Left cardiac atrium (tissue), 4 donors: ENCODE data around the gene MSL1. TPM values are rescaled to one million over a fixed set of nuclear protein-coding genes. Genes with fewer than 3 reads are reported as not detected.
A peak's percentile ranks its signal among the peaks of the same experiment; 100 is the strongest.

Experiments
- ATAC-seq, 2 donors: fragments of 200-7000 bp; cut with Tn5 transposase; one replicate each; pipeline ENCODE4 v1.9.1; 2020; ENCODE audit warnings: mild to moderate bottlenecking in 2 of 2, moderate library complexity in 2 of 2
- DNase-seq: peaks from one replicate; pipeline ENCODE4 v3.0.0-alpha.2; 2020
- intact Hi-C, 2 donors: fragments of 100-400 bp; cut with DNase I; formaldehyde crosslinking; loops; one replicate each; pipeline versions ENCODE4 v1.14.1 to v1.15.1; 2022 to 2023
- total RNA-seq, 2 donors: library from RNA; stranded (reverse); fragmentation: NEBNext Ultra II Directional; extraction: Animal tissue kit (Norgen Biotek cat#: 25700); gene quantifications; one replicate each; pipeline ENCODE4 v1.2.1, GENCODE V29; 2021
- donor health status: DM: no; HTN: yes; CAD: no.
- donor health status: DM: no; HTN: yes; CAD: no; lungs with severe emphysema.
- donor health status: DM: yes; HTN: yes; CAD: no.
- donor health status: Dilated cardiomyopathy.

The MSL1 gene
- total RNA-seq, 2 donors from 2014 or later, result 54.0 to 57.8 TPM

- intact Hi-C loops, result no loop called here
- ATAC-seq (no peak), DNase-seq (no peak)
Measured at GRCh38 chr17:40089077-40089895, 32.5 kb upstream of the MSL1 start.

GRCh38 chr17:40090237-40091119 is 31.3 kb upstream of the MSL1 start:
- no peak for DNase-seq
- intact Hi-C loops, result no loop called here
- peak; percentile 1 to 3 for ATAC-seq

GRCh38 chr17:40091691-40092397 is 29.9 kb upstream of the MSL1 start:
- ATAC-seq (peak; percentile 8 to 9), DNase-seq (no peak)
- intact Hi-C loops, result no loop called here

- ATAC-seq (no peak), DNase-seq (no peak)
- intact Hi-C loops, result no loop called here
Measured at GRCh38 chr17:40092581-40092980, 29.2 kb upstream of the MSL1 start.

GRCh38 chr17:40093005-40093579 is 28.7 kb upstream of the MSL1 start:
- DNase-seq, result no peak
- ATAC-seq, result no peak
- intact Hi-C loops, result no loop called here

GRCh38 chr17:40093580-40094201 is 28.1 kb upstream of the MSL1 start:
- intact Hi-C loops, result no loop called here
- DNase-seq (peak; percentile 61), ATAC-seq (peak; percentile 42 to 51)

GRCh38 chr17:40094874-40095273 is 26.9 kb upstream of the MSL1 start:
- ATAC-seq (no peak), DNase-seq (no peak)
- intact Hi-C loops, result no loop called here

GRCh38 chr17:40095351-40095943 is 26.3 kb upstream of the MSL1 start:
- intact Hi-C loops, result no loop called here
- no peak for ATAC-seq
- no peak for DNase-seq

- DNase-seq (peak; percentile 66), ATAC-seq (no peak)
- intact Hi-C loops, result no loop called here
Measured at GRCh38 chr17:40095944-40096791, 25.6 kb upstream of the MSL1 start.

GRCh38 chr17:40097087-40097486 is 24.7 kb upstream of the MSL1 start:
- DNase-seq (no peak), ATAC-seq (no peak)
- intact Hi-C loops, result no loop called here

GRCh38 chr17:40097931-40098845 is 23.6 kb upstream of the MSL1 start:
- intact Hi-C loops, result no loop called here
- peak; percentile 7 to 14 for ATAC-seq
- DNase-seq, result peak; percentile 77

GRCh38 chr17:40098846-40099618 is 22.7 kb upstream of the MSL1 start:
- intact Hi-C loops, result no loop called here
- DNase-seq (peak; percentile 100), ATAC-seq (peak; percentile 83 to 84)

GRCh38 chr17:40099619-40100418 is 22.0 kb upstream of the MSL1 start:
- DNase-seq (no peak), ATAC-seq (peak; percentile 0 to 1)
- intact Hi-C loops, result no loop called here

- no peak for DNase-seq
- no peak for ATAC-seq
- intact Hi-C loops, result no loop called here
Measured at GRCh38 chr17:40100419-40100668, 21.4 kb upstream of the MSL1 start, which contains the start of gene NR1D1. NR1D1 (minus strand) TSS chr17:40100589; CDS start chr17:40100094, 495 bp downstream.

- intact Hi-C loops, result no loop called here
- DNase-seq, result peak; percentile 99
- peak; percentile 66 to 72 for ATAC-seq
Measured at GRCh38 chr17:40100669-40101366, 21.0 kb upstream of the MSL1 start.
